ENCODE results near the gene MINDY2.
A peak's percentile ranks its signal among the peaks of the same experiment; 100 is the strongest.
"Not testable (repeated sequence)": the region's sequence is repeated elsewhere in the genome, so short reads cannot be mapped to it uniquely, and the experiment has no call there.

MINDY2 gene

GRCh38 chr15:58749532-58750337 lies 21.4 kb upstream of the MINDY2 start, which contains the start of gene ADAM10:
ADAM10 (minus strand) TSS chr15:58749707; CDS start chr15:58749534, 173 bp downstream.
- peak; percentile 98 for DNase-seq (ENCODE audit: low read depth in 2 of 2)

DNA sequence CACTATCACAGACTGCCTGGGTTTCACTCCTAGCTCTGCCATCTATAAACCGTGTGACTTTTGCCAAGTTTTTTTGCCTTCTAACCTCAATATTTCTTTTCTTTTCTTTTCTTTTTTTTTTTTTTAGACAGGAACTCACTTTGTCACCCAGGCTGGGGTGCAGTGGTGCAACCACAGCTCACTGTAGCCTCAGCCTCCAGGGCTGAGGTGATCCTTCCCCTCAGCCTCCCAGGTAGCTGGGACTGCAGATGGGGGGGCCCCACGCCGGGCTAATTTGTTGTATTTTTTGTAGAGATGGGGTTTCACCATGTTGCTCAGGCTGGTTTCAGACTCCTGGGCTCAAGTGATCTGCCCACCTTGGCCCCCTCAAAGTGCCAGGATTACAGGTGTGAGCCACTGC lies 18.4 kb upstream of the MINDY2 start:
- DNase-seq (ENCODE audit: low read depth in 2 of 2), result no peak

- DNase-seq (ENCODE audit: low read depth in 2 of 2), result no peak
These were observed 15.8 kb upstream of the MINDY2 start for GRCh38 chr15:58755350-58755749.

DNA sequence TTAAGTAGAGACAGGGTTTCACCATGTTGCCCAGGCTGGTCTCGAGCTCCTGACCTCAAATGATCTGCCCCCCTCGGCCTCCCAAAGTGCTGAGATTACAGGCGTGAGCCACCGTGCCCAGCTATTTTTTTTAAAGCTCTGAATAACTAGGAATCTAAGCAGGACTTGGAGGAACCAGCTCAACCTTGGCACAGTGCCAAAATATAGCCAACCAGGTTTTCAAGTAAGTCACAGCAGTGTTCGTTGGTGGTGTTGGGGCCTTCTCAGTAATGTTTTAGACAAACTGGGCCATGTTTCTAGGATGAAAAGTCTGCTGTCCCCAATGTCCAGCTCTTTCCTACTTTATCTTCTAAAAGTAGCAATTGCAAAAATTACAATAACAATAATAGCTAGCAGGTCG lies 15.1 kb upstream of the MINDY2 start:
- DNase-seq (ENCODE audit: low read depth in 2 of 2), result no peak

DNA sequence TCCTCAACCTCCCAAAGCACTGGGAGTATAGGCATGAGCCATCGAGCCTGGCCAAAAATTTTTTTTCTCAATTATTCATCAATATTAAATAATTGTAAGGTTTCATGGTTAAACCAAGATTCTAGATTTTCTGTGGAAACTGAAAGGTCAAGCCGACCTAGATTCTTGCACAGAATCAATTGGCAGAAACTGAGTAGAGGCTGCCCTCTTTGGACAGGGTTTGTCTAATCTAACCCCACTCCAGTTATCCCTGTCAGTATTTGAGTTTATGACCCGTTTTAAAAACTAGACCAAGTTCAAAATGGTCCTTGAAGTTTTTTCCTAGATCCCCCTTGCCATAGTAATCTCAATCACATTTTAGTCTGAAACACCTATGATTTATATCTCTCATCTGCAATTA lies 13.0 kb upstream of the MINDY2 start:
- DNase-seq (ENCODE audit: low read depth in 2 of 2), result no peak

GRCh38 chr15:58760385-58761009 lies 10.6 kb upstream of the MINDY2 start:
- no peak for DNase-seq (ENCODE audit: low read depth in 2 of 2)

DNA sequence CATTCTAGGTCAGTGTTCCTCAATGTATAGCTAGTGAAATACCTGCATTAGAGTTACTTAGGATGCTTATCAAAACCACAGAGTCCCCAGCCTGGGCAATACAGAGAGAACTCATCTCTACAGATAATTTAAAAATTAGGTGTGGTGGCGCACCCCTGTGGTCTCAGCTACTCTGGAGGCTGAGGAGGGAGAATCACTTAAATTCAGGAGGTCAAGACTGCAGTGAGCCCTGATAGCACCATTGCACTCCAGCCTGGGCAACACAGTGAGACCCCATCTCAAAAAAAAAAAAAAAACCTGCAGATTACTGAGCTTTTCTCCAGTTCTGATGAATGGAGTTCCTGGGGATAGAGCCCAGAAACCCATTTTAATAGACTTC lies 10.1 kb upstream of the MINDY2 start:
- DNase-seq (ENCODE audit: low read depth in 2 of 2), result no peak

DNA sequence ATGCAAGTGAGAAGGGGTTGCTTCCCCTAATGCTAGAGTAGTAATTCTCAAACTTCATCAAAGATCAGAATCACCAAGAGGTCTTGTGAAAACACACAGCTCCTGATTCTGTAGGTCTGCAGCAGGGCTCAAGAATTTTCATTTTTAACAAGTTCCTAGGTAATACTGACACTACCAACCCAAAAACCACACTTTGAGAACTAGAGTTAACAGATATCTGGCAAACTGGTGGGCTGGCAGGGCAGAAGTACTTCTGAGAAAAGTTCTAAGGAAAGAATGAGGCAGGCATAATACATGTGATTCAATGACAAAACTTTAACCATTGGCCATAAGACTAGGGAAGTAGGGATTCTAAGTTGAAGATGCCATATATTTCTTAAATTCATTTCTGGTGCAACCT lies 8.8 kb upstream of the MINDY2 start:
- DNase-seq (ENCODE audit: low read depth in 2 of 2), result no peak

GRCh38 chr15:58762731-58763130 lies 8.4 kb upstream of the MINDY2 start:
- no peak for DNase-seq (ENCODE audit: low read depth in 2 of 2)

- DNase-seq (ENCODE audit: low read depth in 2 of 2), result no peak
These were observed 6.6 kb upstream of the MINDY2 start for GRCh38 chr15:58764468-58764867.

- DNase-seq (ENCODE audit: low read depth in 2 of 2), result no peak
These were observed 4.8 kb upstream of the MINDY2 start for GRCh38 chr15:58766290-58766689.

DNA sequence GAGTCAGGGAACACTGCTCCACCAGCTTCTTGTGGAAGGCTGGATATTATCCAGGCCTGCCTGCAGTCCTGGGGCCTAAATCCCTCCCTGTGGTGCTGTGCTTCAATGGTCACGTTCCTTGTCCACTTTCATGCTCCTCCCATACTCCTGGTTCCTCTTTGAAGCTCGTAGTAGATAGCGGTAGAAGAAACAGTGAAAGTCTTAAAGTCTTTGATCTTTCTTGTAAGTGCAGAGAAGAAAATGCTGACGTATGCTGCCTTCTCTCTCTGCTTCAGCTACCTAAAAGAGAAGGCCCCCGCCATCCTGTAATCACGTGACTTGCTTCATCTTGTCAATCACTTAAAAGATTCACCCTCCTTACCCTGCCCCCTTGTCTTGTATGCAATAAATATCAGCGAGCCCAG lies 2.5 kb upstream of the MINDY2 start:
- not testable (repeated sequence) for DNase-seq (ENCODE audit: low read depth in 2 of 2)

- DNase-seq (ENCODE audit: low read depth in 2 of 2), result peak in 1 of 2 donors; percentile 14
These were observed 614 bp upstream of the MINDY2 start for GRCh38 chr15:58770519-58770856.

- no peak for DNase-seq (ENCODE audit: low read depth in 2 of 2)
These were observed 634 bp downstream of the MINDY2 start for GRCh38 chr15:58771621-58772250.

DNA sequence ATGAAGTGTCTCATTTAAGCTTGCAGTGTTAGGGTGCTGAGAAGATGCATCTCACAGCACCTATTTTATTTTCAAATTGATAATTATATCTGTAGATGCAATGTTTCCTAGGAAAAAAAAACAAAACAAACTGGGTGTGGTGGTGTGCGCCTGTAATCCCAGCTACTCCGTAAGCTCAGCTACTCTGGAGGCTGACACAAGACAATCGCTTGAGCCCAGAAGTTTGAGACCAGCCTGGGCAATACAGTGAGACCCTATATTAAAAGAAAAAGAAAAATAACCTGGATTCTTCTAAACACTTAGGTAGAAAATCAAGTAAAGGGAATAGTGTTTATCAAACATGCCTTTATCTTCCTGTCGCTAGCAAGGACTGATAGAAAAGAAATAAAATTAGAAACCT lies 1.9 kb downstream of the MINDY2 start:
- no peak for DNase-seq (ENCODE audit: low read depth in 2 of 2)

GRCh38 chr15:58775402-58775801 lies 4.3 kb downstream of the MINDY2 start:
- DNase-seq (ENCODE audit: low read depth in 2 of 2), result no peak

DNA sequence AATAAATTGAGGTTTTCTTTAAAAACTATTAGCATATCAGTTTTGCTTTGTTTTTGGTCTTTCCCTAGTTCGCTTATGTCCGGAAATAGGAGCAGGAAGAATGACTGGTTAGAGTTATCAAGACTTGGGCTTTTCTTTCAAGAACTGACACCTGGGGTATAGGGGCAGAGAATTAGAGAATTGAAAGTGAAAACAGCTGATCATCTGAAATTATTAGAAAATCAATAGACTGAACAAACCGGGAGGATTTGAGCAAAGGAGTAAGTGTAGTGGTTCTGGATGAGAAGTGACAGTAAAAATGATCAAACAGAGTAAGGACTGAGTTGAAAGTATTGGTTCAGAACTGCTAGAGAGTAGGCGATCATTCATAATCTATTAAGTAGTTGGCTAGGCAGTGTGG lies 6.0 kb downstream of the MINDY2 start:
- DNase-seq (ENCODE audit: low read depth in 2 of 2), result no peak

DNA sequence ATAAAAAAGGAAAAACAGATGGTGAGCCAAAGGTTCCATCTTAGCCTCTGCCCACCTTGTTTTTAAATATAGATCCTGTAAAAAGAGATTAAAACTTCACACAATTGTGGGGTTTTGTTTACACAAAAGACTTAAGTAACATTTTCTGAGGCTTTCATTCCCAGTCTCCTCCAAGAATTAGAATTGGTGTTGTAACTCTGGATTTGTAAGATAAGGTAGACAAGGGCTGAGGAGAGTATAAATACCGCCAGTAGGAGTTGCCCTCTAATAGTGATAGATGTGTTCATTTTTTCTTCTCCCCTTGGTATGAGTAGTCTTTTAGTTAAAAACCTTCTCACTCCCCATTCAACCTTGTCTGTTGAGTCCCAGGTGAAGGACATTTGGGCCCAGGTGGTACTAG lies 8.5 kb downstream of the MINDY2 start:
- no peak for DNase-seq (ENCODE audit: low read depth in 2 of 2)

DNA sequence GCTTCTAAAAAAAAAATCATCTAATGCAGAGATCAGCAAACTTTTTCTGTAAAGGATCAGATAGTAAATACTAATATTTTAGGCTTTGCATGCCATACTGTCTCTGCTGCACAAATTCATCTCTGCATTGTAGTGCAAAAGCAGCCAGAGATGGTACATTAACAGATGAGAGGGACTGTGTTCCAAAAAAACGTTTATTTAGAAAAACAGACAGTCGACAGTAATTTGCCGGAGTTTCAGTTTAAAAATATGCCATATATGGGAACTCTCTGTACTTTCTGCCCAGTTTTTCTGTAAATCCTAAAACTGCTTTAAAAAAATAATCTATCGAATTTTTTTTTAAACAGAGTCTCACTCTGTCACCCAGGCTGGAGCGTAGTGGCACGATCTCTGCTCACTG lies 14.3 kb downstream of the MINDY2 start:
- DNase-seq (ENCODE audit: low read depth in 2 of 2), result no peak

- DNase-seq (ENCODE audit: low read depth in 2 of 2), result no peak
These were observed 17.1 kb downstream of the MINDY2 start for GRCh38 chr15:58788056-58788710.

DNA sequence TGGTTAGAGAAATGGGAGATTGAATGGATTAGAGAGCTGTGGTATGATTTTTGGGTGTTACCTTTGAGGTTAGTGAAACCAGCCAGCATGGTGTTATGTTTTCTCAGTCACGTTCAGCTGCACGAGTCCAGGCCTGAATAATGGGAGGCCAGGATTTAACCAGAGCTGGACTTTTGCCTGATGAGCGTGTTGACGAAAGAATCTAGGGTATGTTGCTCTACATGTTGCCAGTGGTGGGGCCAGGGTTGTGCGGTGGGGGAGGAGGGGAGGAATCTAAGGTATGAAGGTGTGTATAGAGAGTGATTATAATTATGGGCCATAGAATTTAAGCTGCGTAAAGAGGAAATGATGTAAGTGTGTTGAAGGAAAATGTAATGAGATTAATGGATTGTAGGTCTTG lies 22.8 kb downstream of the MINDY2 start:
- DNase-seq (ENCODE audit: low read depth in 2 of 2), result no peak

GRCh38 chr15:58795825-58796224 lies 24.7 kb downstream of the MINDY2 start:
- no peak for DNase-seq (ENCODE audit: low read depth in 2 of 2)

GRCh38 chr15:58797505-58797904 lies 26.4 kb downstream of the MINDY2 start:
- DNase-seq (ENCODE audit: low read depth in 2 of 2), result no peak

Data from stimulated activated CD4-positive, alpha-beta T cell treated with anti-CD3 and anti-CD28 coated beads, Interleukin-15, amount 100 ng/mL, for 48 hours (primary cell).